VCaP (cell line): ENCODE results near the gene LIG3.
A peak's percentile ranks its signal among the peaks of the same experiment; 100 is the strongest.

Experiments used
- H3K27ac ChIP-seq: fragments of 450-650 bp; 2 replicates; pipeline ENCODE4 v1.5.1; 2017
- TF ChIP-seq, protein P1 (sequence below): fragments of 450-650 bp; conservative IDR thresholded peaks from 2 replicates; pipeline ENCODE4 v1.5.1; 2017; ENCODE audit warnings: mild to moderate bottlenecking, moderate library complexity

Gene LIG3

DNA sequence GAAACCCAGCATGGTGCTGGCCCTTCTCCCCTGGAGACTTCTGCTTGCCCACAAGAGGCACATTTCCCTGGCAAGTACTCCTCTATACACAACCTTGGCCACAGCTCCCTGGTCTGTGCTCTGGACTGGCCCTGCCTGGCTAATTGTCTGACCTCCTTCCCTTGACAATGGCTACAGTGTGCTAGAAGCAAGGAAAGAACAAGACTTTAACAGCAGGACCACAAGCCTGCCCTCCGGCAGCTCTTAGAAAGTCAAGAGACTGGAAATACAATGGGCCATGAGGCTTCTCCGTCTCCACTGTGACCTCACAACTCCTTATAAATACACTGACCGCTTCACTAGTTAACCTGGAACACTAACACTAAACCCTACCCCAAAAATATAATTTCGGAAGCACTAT lies 36.7 kb downstream of the LIG3 start:
- H3K27ac ChIP-seq, result no peak overlapping the region
- TF ChIP-seq, protein P1, sequence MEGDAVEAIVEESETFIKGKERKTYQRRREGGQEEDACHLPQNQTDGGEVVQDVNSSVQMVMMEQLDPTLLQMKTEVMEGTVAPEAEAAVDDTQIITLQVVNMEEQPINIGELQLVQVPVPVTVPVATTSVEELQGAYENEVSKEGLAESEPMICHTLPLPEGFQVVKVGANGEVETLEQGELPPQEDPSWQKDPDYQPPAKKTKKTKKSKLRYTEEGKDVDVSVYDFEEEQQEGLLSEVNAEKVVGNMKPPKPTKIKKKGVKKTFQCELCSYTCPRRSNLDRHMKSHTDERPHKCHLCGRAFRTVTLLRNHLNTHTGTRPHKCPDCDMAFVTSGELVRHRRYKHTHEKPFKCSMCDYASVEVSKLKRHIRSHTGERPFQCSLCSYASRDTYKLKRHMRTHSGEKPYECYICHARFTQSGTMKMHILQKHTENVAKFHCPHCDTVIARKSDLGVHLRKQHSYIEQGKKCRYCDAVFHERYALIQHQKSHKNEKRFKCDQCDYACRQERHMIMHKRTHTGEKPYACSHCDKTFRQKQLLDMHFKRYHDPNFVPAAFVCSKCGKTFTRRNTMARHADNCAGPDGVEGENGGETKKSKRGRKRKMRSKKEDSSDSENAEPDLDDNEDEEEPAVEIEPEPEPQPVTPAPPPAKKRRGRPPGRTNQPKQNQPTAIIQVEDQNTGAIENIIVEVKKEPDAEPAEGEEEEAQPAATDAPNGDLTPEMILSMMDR, result no peak

DNA sequence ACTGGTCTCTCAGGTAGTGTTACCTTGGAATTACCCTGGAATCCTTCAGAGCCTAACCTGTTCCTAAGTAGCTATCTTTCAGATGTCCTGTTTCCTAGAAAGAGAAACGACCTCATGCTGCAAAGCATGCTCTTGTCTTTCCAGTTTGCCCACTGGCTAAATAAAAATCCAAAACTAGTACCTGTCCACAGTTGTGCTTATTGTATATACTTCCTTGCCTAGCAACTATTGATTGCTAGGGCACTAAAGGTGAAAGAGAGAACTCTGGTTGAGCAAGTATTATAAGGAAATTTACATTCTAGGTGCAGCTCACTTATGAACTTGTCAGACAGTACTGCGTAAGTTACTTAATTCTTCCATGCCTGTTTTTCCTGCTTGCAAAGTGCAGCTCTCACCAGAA lies 38.5 kb downstream of the LIG3 start:
- TF ChIP-seq, protein P1, result no peak
- peak overlapping the region; percentile 54 for H3K27ac ChIP-seq

DNA sequence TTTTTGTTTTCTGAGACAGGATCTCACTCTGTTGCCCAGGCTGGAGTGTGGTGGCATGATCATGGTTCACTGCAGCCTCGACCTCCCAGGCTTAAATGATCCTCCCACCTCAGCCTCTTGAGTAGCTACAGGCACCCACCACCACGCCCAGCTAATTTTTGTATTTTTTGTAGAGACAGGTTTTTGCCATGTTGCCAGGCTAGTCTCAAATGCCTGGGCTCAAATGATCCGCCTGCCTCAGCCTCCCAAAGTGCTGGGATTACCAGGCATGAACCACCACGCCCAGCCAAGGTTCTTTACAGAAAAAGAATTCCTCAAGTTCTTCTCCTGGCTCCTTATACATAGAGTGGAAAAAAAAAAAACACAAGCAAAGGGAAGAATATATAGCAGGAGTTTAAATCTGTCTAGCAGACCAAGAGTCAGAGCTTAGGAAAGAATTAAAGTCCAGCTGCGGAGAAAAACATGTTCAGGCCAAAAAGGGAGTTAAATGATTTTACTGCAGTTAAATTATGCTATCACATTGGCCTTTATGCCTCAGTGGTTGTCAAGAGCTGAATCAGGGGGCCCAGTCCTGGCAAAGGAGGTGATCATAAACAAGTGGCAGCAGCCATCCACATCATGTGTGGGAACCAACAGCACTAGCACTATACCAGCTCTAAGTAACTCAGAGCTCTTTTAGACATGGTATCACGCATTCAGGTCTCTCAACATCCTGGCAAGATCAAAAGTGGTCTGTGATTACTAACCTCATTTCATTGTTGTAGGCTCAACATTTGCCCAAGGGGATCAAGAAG lies 39.3 kb downstream of the LIG3 start:
- peak overlapping the region; percentile 54 for H3K27ac ChIP-seq
- TF ChIP-seq, protein P1, result no peak

DNA sequence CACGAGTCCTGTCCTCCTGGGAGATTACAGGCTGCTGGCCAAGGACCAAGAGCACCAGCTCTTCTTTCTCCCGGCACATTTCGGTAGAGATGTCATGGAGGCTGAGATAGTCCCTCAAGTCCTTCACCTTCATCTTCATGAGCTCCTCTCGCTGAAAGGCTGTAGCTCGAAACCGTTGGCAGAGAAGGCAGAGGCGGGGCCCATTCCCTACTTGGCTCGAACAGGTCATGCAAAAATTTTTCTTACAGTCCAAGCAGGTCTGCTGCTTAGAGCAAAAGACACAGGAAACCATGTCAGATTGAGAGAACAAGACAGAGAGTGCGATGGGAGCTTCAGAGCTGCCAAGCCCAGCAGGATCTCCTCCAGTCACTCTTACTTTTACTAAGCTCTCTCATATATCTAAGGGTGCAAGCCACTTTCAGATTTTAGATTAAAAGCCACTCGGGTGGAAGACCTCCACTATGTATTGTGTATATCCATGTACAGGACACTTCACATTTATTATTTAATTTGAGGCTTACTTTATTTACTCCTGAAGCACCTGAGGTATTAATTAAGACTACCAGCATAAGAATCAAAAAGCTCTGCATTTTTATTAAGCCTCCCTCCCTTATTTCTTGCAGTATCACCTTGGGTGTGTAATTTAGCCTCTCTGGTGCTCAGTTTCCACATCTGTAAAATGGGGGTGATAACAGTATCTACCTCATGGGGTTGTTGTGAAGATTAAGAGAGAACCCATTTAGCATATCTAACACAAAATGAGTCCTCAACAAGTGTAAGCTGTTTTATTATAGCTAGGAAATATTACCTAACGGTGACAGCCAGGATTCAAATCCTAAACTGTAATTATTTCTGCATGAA lies 41.4 kb downstream of the LIG3 start:
- H3K27ac ChIP-seq, result peak overlapping the region; percentile 67
- TF ChIP-seq, protein P1, result no peak

DNA sequence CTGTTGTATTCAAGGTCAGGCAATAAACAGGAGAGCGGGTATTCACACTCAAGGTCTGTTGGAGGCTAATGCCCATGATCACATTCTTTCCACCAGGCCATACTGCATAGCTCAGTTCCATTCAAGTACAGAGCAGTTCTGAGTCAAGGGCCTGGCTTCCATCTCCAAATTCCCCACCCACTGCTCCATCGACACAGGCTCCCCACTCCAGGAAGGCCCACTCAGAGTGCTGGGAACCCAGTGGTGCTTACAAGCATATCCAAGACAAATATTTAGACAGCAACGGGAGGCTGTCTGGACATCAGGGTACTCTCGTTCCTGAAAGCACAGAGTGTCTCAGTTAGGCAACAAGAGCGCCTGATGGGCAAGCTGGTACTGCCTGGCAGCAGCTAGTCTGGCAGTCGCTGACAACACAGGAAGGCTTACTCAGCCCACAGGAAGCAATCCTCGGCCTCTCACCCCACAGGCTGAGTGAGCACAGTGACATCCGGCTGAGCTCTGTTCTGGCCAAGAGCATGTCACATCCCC lies 42.3 kb downstream of the LIG3 start:
- TF ChIP-seq, protein P1, result no peak
- peak overlapping the region; percentile 67 for H3K27ac ChIP-seq

GRCh38 chr17:35023538-35023937 lies 43.2 kb downstream of the LIG3 start:
- H3K27ac ChIP-seq, result peak overlapping the region; percentile 67
- TF ChIP-seq, protein P1, result no peak

GRCh38 chr17:35025541-35025940 lies 45.2 kb downstream of the LIG3 start:
- TF ChIP-seq, protein P1, result no peak
- no peak overlapping the region for H3K27ac ChIP-seq

- H3K27ac ChIP-seq, result peak overlapping the region; percentile 27
These were observed 47.8 kb downstream of the LIG3 start for GRCh38 chr17:35028097-35028496.
